SK-N-SH (cell line): ENCODE measurements around the gene SPTAN1. TPM values are rescaled to one million over a fixed set of nuclear protein-coding genes. Genes with fewer than 3 reads are reported as not detected.

Experiments used
- CTCF ChIA-PET: fragments of 300-600, 350-600 bp; formaldehyde crosslinking; extraction: SDS; loops from one replicate; lab custom pipeline; 2021; lab: Yijun Ruan, JAX
- POLR2A ChIA-PET: fragments of 350-600 bp; sonication (Branson Sonifier 250); formaldehyde crosslinking; extraction: SDS; loops from one replicate; lab custom pipeline; 2020; ENCODE audit warnings: antibody characterized with exemption, inconsistent platforms; lab: Yijun Ruan, JAX
- DNase-seq: peaks from one replicate; pipeline ENCODE4 v3.0.0; 2012
- H2AFZ ChIP-seq: fragments of 200-600 bp; sonication (generic); 2 replicates; pipeline ENCODE4 v1.8.1; 2016; ENCODE audit warnings: antibody characterized with exemption, mild to moderate bottlenecking, low read depth
- H3F3A ChIP-seq: fragments of 200-600 bp; sonication (generic); replicated peaks from 2 replicates; pipeline ENCODE3; 2016; ENCODE audit warnings: antibody characterized with exemption, mild to moderate bottlenecking; ENCODE audit not compliant: insufficient read depth
- H3K27ac ChIP-seq, 2 experiments: fragments of 200-500 bp in 1 of 2; fragments of 200-600 bp in 1 of 2; sonication (Bioruptor generic) in 1 of 2; sonication (generic), shearing (Covaris generic) in 1 of 2; 2 replicates each; pipeline versions ENCODE4 v1.5.1 to v1.6.1; 2014 to 2016; ENCODE audit warnings: low read depth in 2 of 2, inconsistent platforms in 1 of 2, low read length in 1 of 2, mild to moderate bottlenecking in 1 of 2, mixed read lengths in 1 of 2
- H3K27me3 ChIP-seq: fragments of 200-600 bp; sonication (generic), shearing (Covaris generic); 2 replicates; pipeline ENCODE4 v1.6.1; 2016; ENCODE audit warnings: mixed run types; ENCODE audit not compliant: insufficient read depth
- H3K36me3 ChIP-seq, 2 experiments: fragments of 200-500 bp in 1 of 2; fragments of 200-600 bp in 1 of 2; sonication (Bioruptor generic) in 1 of 2; sonication (generic) in 1 of 2; replicated peaks in 1 of 2; 2 replicates each; pipeline versions ENCODE3 to v1.5.1; 2014 to 2016; ENCODE audit warnings: low read length in 1 of 2, mild to moderate bottlenecking in 1 of 2; ENCODE audit not compliant: insufficient read depth in 2 of 2, control insufficient read depth in 1 of 2
- H3K4me1 ChIP-seq, 2 experiments: fragments of 200-500 bp in 1 of 2; fragments of 200-600 bp in 1 of 2; sonication (Bioruptor generic) in 1 of 2; sonication (generic), shearing (Covaris generic) in 1 of 2; 2 replicates each; pipeline versions ENCODE4 v1.5.1 to v1.6.1; 2014 to 2016; ENCODE audit warnings: low read depth in 1 of 2, low read length in 1 of 2, mixed run types in 1 of 2; ENCODE audit not compliant: insufficient read depth in 2 of 2, control insufficient read depth in 1 of 2
- H3K4me2 ChIP-seq: fragments of 200-600 bp; sonication (generic), shearing (Covaris generic); 2 replicates; pipeline ENCODE4 v1.6.1; 2017; ENCODE audit warnings: mixed run types
- H3K4me3 ChIP-seq, 2 experiments: fragments of 200-500 bp in 1 of 2; fragments of 200-600 bp in 1 of 2; sonication (Bioruptor generic) in 1 of 2; sonication (generic), shearing (Covaris generic) in 1 of 2; 2 replicates each; pipeline versions ENCODE4 v1.5.1 to v1.8.1; 2014 to 2016; ENCODE audit warnings: low read depth in 2 of 2, inconsistent platforms in 1 of 2, low read length in 1 of 2, mild to moderate bottlenecking in 1 of 2, mixed read lengths in 1 of 2, moderate library complexity in 1 of 2
- H3K79me2 ChIP-seq: fragments of 200-600 bp; sonication (generic); 2 replicates; pipeline ENCODE4 v1.8.1; 2017; ENCODE audit warnings: mild to moderate bottlenecking; ENCODE audit not compliant: insufficient read depth
- H3K9ac ChIP-seq: fragments of 200-600 bp; sonication (generic); 2 replicates; pipeline ENCODE4 v1.6.1; 2017; ENCODE audit warnings: mixed run types
- H3K9me2 ChIP-seq: fragments of 200-600 bp; sonication (generic); 2 replicates; pipeline ENCODE4 v1.6.1; 2017; ENCODE audit warnings: mixed run types
- H3K9me3 ChIP-seq: fragments of 200-600 bp; sonication (generic); 2 replicates; pipeline ENCODE4 v1.6.1; 2017; ENCODE audit warnings: mixed run types, mild to moderate bottlenecking, moderate library complexity
- H4K20me1 ChIP-seq: fragments of 200-600 bp; sonication (generic); 2 replicates; pipeline ENCODE4 v1.6.1; 2017; ENCODE audit warnings: mild to moderate bottlenecking, mixed run types; ENCODE audit not compliant: insufficient read depth
- CHD2 ChIP-seq: fragments of 150-350 bp; IDR thresholded peaks from 2 replicates; pipeline ENCODE4 v1.6.1; 2018; ENCODE audit warnings: low read length; ENCODE audit not compliant: partially characterized antibody
- ELF1 ChIP-seq: IDR thresholded peaks from 2 replicates; pipeline ENCODE4 v1.4.0; 2012
- EP300 ChIP-seq, 2 experiments: IDR thresholded peaks; 2 replicates each; pipeline versions ENCODE4 v1.4.0 to v1.6.1; 2012; ENCODE audit warnings: borderline replicate concordance in 1 of 2, low read depth in 1 of 2, low read length in 1 of 2
- FOXJ3 ChIP-seq: sonication (generic); formaldehyde crosslinking; IDR thresholded peaks from 2 replicates; pipeline ENCODE4 v1.5.1; 2020; ENCODE audit warnings: mild to moderate bottlenecking, missing genetic modification reagents
- IRF3 ChIP-seq: fragments of 150-350 bp; IDR thresholded peaks from 2 replicates; pipeline ENCODE4 v1.6.1; 2016; ENCODE audit warnings: mild to moderate bottlenecking, low read depth, low read length
- JUND ChIP-seq: IDR thresholded peaks from 2 replicates; pipeline ENCODE4 v1.4.0; 2012
- MAX ChIP-seq: IDR thresholded peaks from 2 replicates; pipeline ENCODE4 v1.4.0; 2012; ENCODE audit warnings: low read depth
- MXI1 ChIP-seq: IDR thresholded peaks from 2 replicates; pipeline ENCODE4 v1.6.1; 2012; ENCODE audit warnings: mild to moderate bottlenecking, low read depth, low read length, improper control_type of control experiment
- NFIC ChIP-seq: IDR thresholded peaks from 2 replicates; pipeline ENCODE4 v1.4.0; 2012; ENCODE audit warnings: borderline replicate concordance
- PBX3 ChIP-seq: IDR thresholded peaks from 2 replicates; pipeline ENCODE4; 2012
- RAD21 ChIP-seq: IDR thresholded peaks from 2 replicates; pipeline ENCODE4 v1.6.1; 2012; ENCODE audit warnings: mild to moderate bottlenecking, low read length
- REST ChIP-seq: IDR thresholded peaks from 2 replicates; pipeline ENCODE4 v1.6.1; 2012; ENCODE audit warnings: mild to moderate bottlenecking, low read depth, low read length, moderate library complexity
- RFX5 ChIP-seq: IDR thresholded peaks from 2 replicates; pipeline ENCODE4 v1.6.1; 2012; ENCODE audit warnings: mild to moderate bottlenecking, improper control_type of control experiment, low read length
- SMC3 ChIP-seq: IDR thresholded peaks from 2 replicates; pipeline ENCODE4 v1.6.1; 2012; ENCODE audit warnings: low read depth, low read length, improper control_type of control experiment
- TAF1 ChIP-seq: IDR thresholded peaks from 2 replicates; pipeline ENCODE4 v1.6.1; 2012; ENCODE audit warnings: low read depth, mild to moderate bottlenecking, low read length, moderate library complexity, borderline replicate concordance
- TCF12 ChIP-seq: IDR thresholded peaks from 2 replicates; pipeline ENCODE4 v1.4.0; 2012
- TEAD4 ChIP-seq: IDR thresholded peaks from 2 replicates; pipeline ENCODE4 v1.4.0; 2012; ENCODE audit warnings: mild to moderate bottlenecking, borderline replicate concordance; ENCODE audit not compliant: insufficient read depth
- ZBTB33 ChIP-seq: IDR thresholded peaks from 2 replicates; pipeline ENCODE4 v1.4.0; 2012; ENCODE audit warnings: low read depth, borderline replicate concordance
- WGBS: methylation state at CpG from one replicate; pipeline ENCODE4 v1.1.6; 2017; ENCODE audit warnings: low lambda C conversion rate; 5-methylcytosine and 5-hydroxymethylcytosine counted together
- polyA plus RNA-seq, 3 experiments: library from polyadenylated mRNA; depleted of rRNA; stranded (reverse); fragments of >200 nt; gene quantifications; 2 replicates each; pipeline ENCODE4 v1.2.3, GENCODE V29; 2012

The SPTAN1 gene
- polyA plus RNA-seq, 1 of the 3 experiments (the other 2 are of a cell fraction) = 177 TPM

DNA sequence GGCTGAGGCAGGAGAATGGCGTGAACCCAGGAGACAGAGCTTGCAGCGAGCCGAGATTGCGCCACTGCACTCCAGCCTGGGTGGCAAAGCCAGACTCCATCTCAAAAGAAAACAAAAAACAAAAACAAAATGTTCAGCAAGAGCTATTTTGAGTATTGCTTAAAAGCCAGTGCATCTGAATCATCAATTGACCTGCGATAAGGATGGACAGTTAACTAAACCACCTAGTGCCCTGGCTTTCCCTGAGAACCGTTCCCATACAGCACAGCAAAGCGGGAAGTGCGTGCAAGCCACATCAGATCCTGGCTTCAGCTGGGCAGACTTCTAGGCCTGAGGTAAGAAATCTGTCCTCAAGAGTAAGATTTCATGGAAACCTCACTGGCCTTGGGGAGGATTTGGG lies 101.5 kb downstream of the SPTAN1 start (continued):
- TF ChIP-seq MAX (no peak), TCF12 (no peak), MXI1 (no peak), FOXJ3 (CRISPR knock-in tag) (no peak)

DNA sequence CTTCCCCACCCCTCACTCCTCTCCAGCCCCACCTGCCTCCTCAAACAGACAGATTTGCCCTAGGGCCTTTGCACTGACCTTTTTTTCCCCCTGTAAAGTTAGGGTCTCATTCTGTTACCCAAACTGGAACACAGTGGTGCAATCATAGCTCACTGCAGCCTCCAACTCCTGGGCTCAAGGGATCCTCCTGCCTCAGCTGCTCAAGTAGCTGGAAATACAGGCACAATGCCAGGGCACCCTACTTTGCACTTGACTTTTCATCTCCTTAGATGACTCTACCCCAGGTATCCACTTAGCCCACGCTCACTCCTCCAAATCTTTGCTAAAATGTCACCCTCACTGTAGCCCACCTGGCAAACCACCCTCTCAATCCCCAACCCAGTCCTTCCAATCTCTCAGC lies 102.1 kb downstream of the SPTAN1 start:
- no peaks in the 10 kb centered on the region for H3K4me1 ChIP-seq
- CTCF ChIA-PET = interaction anchor here (1.2 kb wide), 1 partner anchor 18 kb away, joined by 3 read pairs; no protein-coding TSS in a partner anchor
- POLR2A ChIA-PET = no interaction called here

More for the DNA sequence above, 102.1 kb downstream of the SPTAN1 start:
- Histone ChIP-seq H3K9me2 (no peaks in the 10 kb centered on the region), H3K36me3 (no peaks in the 10 kb centered on the region), H3K9me3 (no peaks in the 10 kb centered on the region), H3K27me3 (no peaks in the 10 kb centered on the region), H3K4me3 (no peak overlapping the region), H2AFZ (no peak overlapping the region), H3F3A (peaks cover 10% of the 10 kb centered on the region), H3K79me2 (peaks cover 34% of the 10 kb centered on the region), H3K4me2 (no peak overlapping the region), H3K27ac (no peak overlapping the region), H3K9ac (no peak overlapping the region), H4K20me1 (no peaks in the 10 kb centered on the region)
- TF ChIP-seq RFX5 (no peak), TAF1 (no peak), PBX3 (no peak), IRF3 (no peak), EP300 (IDR thresholded peaks at IDR 0.05; ENCODE audit: borderline replicate concordance in 1 of 2, low read depth in 1 of 2, low read length in 1 of 2) (no peak), SMC3 (no peak), REST (no peak), CHD2 (no peak), ZBTB33 (no peak), FOXJ3 (CRISPR knock-in tag) (no peak), NFIC (no peak), ELF1 (no peak), RAD21 (no peak), TEAD4 (no peak), JUND (no peak)
- 100% methylated on average over 1 of the region's 1 CpG for WGBS
- no peak for DNase-seq
